PC-3 (cell line): Measurements from ENCODE around the gene USP8.
"Not testable (repeated sequence)": the region's sequence is repeated elsewhere in the genome, so short reads cannot be mapped to it uniquely, and the experiment has no call there.

Experiments
- EZH2 ChIP-seq: fragments of 300-600 bp; sonication (generic); IDR thresholded peaks from one replicate; pipeline ENCODE4 v1.6.1; 2017; ENCODE audit warnings: antibody characterized with exemption, mild to moderate bottlenecking, low read length; ENCODE audit not compliant: unreplicated experiment
- EZH2phosphoT487 ChIP-seq: fragments of 300-600 bp; sonication (generic); IDR thresholded peaks from 2 replicates; pipeline ENCODE4 v1.6.1; 2018; ENCODE audit warnings: mild to moderate bottlenecking, antibody characterized with exemption, low read length, borderline replicate concordance
- TF ChIP-seq, protein P1 (sequence below): fragments of 300-600 bp; sonication (generic); conservative IDR thresholded peaks from 2 replicates; pipeline ENCODE4 v1.5.1; 2017; ENCODE audit warnings: antibody characterized with exemption, low read depth, mild to moderate bottlenecking, low read length

DNA sequence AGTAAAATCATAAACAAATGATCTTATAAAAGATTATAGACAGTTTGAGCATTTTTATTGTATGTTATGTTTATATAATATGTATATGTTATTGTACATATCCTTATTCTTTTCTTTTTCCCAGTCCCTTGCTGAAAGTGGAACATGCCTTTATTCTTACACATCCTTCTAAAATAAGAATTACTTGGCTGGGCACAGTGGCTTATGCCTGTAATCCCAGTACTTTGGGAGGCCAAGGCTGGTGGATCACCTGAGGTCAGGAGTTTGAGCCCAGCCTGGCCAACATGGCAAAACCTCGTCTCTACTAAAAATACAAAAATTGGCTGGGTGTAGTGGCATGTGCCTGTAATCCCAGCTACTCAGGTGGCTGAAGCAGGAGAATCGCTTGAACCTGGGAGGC, 70.3 kb downstream of the USP8 start:
- TF ChIP-seq, protein P1, sequence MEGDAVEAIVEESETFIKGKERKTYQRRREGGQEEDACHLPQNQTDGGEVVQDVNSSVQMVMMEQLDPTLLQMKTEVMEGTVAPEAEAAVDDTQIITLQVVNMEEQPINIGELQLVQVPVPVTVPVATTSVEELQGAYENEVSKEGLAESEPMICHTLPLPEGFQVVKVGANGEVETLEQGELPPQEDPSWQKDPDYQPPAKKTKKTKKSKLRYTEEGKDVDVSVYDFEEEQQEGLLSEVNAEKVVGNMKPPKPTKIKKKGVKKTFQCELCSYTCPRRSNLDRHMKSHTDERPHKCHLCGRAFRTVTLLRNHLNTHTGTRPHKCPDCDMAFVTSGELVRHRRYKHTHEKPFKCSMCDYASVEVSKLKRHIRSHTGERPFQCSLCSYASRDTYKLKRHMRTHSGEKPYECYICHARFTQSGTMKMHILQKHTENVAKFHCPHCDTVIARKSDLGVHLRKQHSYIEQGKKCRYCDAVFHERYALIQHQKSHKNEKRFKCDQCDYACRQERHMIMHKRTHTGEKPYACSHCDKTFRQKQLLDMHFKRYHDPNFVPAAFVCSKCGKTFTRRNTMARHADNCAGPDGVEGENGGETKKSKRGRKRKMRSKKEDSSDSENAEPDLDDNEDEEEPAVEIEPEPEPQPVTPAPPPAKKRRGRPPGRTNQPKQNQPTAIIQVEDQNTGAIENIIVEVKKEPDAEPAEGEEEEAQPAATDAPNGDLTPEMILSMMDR: not testable (repeated sequence)
- not testable (repeated sequence) for TF ChIP-seq EZH2, EZH2phosphoT487
